Measurements from ENCODE around the gene DOCK1. TPM values are rescaled to one million over a fixed set of nuclear protein-coding genes. Genes with fewer than 3 reads are reported as not detected.

Gene DOCK1
- total RNA-seq, 2 experiments from 2014 or later, result not detected

DNA sequence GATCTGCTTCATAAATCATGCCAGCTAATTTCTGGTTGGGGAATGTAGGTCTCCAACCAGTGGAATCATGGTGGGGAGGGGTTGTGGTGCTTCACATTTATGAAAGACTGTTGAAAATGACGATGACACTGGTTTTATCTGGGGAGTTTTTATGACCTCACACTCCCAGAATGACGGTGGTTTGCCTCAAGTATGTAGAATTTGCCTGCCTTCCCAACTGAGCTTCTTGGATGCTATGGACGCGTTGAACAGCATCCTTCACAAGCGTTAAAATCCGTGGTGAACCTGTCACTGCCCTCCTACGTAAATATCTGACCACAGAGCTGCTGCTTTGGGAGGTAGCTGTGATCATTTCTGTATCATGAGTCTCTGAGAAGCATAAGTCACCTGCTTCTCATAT, 287.9 kb downstream of the DOCK1 start:
- DNase-seq, result no peak

DNA sequence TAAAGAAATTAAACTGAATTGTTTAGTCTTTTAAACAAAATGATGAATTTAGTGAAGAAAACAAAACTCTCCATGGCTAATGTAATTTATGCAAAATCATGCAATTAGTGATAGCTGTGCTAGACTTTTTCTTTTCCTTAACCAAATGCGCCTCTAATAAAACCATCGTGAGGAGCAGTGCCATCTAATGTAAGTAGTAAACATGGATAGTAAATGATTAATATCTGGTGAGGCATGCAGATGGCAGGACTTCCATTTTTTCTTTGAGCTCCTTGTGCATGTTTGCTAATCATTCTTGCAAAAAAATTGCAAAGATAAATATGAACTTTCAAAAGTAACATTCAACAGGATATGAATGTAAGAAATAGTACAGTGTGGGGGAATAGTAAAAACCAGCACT, 288.9 kb downstream of the DOCK1 start:
- Histone ChIP-seq H3K4me3 (ENCODE audit: low read length) (no peak overlapping the region), H3K9me3 (ENCODE audit: control insufficient read depth in 1 of 2, insufficient read depth in 1 of 2, low read length in 2 of 2) (peaks cover 0 to 15% of the 10 kb centered on the region in 2 experiments), H3K27ac (ENCODE audit: low read depth in 1 of 2, low read length in 2 of 2) (no peak overlapping the region), H3K4me1 (ENCODE audit: insufficient read depth, low read length) (no peaks in the 10 kb centered on the region), H3K36me3 (ENCODE audit: insufficient read depth, low read length) (no peaks in the 10 kb centered on the region), H3K27me3 (ENCODE audit: control insufficient read depth in 1 of 2, insufficient read depth in 2 of 2, low read length in 2 of 2) (peaks cover 18 to 55% of the 10 kb centered on the region in 2 experiments)
- Mint-ChIP-seq H3K4me1 (ENCODE audit: low read depth) (no peaks in the 10 kb centered on the region), H3K27ac (no peak overlapping the region), H3K36me3 (ENCODE audit: low read depth) (no peaks in the 10 kb centered on the region), H3K9me3 (no peaks in the 10 kb centered on the region), H3K27me3 (peaks cover 58% of the 10 kb centered on the region), H3K4me3 (no peak overlapping the region)
- ATAC-seq (ENCODE audit: poor library complexity), result no peak
- no peak for DNase-seq
- POLR2A ChIA-PET, result no interaction called here
- intact Hi-C loops (cut with DNase I, micrococcal nuclease), result no loop called here
- TF ChIP-seq CTCF (IDR thresholded peaks at IDR 0.05), result no peak
- CTCF ChIA-PET, result no interaction called here

More for the DNA sequence above, 287.9 kb downstream of the DOCK1 start:
- Histone ChIP-seq H3K36me3 (ENCODE audit: insufficient read depth, low read length) (no peaks in the 10 kb centered on the region), H3K27ac (ENCODE audit: low read depth in 1 of 2, low read length in 2 of 2) (no peak overlapping the region), H3K27me3 (ENCODE audit: control insufficient read depth in 1 of 2, insufficient read depth in 2 of 2, low read length in 2 of 2) (peaks cover 15 to 49% of the 10 kb centered on the region in 2 experiments), H3K4me1 (ENCODE audit: insufficient read depth, low read length) (no peaks in the 10 kb centered on the region), H3K9me3 (ENCODE audit: control insufficient read depth in 1 of 2, insufficient read depth in 1 of 2, low read length in 2 of 2) (peaks cover 0 to 15% of the 10 kb centered on the region in 2 experiments), H3K4me3 (ENCODE audit: low read length) (no peak overlapping the region)
- no peak for ATAC-seq (ENCODE audit: poor library complexity)
- Mint-ChIP-seq H3K27me3 (peaks cover 52% of the 10 kb centered on the region), H3K9me3 (no peaks in the 10 kb centered on the region), H3K27ac (no peak overlapping the region), H3K4me1 (ENCODE audit: low read depth) (no peaks in the 10 kb centered on the region), H3K36me3 (ENCODE audit: low read depth) (no peaks in the 10 kb centered on the region), H3K4me3 (no peak overlapping the region)
- intact Hi-C loops (cut with DNase I, micrococcal nuclease), result no loop called here
- no peak for TF ChIP-seq CTCF (IDR thresholded peaks at IDR 0.05)
- CTCF ChIA-PET, result no interaction called here
- POLR2A ChIA-PET, result no interaction called here

GRCh38 chr10:127194599-127194998, 289.4 kb downstream of the DOCK1 start:
- Histone ChIP-seq H3K4me1 (ENCODE audit: insufficient read depth, low read length) (no peaks in the 10 kb centered on the region), H3K27ac (ENCODE audit: low read depth in 1 of 2, low read length in 2 of 2) (no peak overlapping the region), H3K4me3 (ENCODE audit: low read length) (no peak overlapping the region), H3K9me3 (ENCODE audit: control insufficient read depth in 1 of 2, insufficient read depth in 1 of 2, low read length in 2 of 2) (peaks cover 0 to 15% of the 10 kb centered on the region in 2 experiments), H3K36me3 (ENCODE audit: insufficient read depth, low read length) (no peaks in the 10 kb centered on the region), H3K27me3 (ENCODE audit: control insufficient read depth in 1 of 2, insufficient read depth in 2 of 2, low read length in 2 of 2) (peaks cover 21 to 55% of the 10 kb centered on the region in 2 experiments)
- Mint-ChIP-seq H3K9me3 (no peaks in the 10 kb centered on the region), H3K27me3 (peaks cover 63% of the 10 kb centered on the region), H3K36me3 (ENCODE audit: low read depth) (no peaks in the 10 kb centered on the region), H3K4me3 (no peak overlapping the region), H3K4me1 (ENCODE audit: low read depth) (no peaks in the 10 kb centered on the region), H3K27ac (no peak overlapping the region)
- ChIA-PET POLR2A (no interaction called here), CTCF (no interaction called here)
- no peak for TF ChIP-seq CTCF (IDR thresholded peaks at IDR 0.05)
- no peak for ATAC-seq (ENCODE audit: poor library complexity)
- intact Hi-C loops (cut with DNase I, micrococcal nuclease), result no loop called here
- no peak for DNase-seq
